NB4 (cell line): ENCODE data around the gene OPRM1.

Source experiments
- DNase-seq: peaks from one replicate; pipeline ENCODE4 v3.0.0; 2010; ENCODE audit warnings: low read depth
- H3K4me3 ChIP-seq: one replicate; pipeline ENCODE4 v1.5.1; 2011; ENCODE audit warnings: mild to moderate bottlenecking, low read depth, low read length, moderate library complexity
- MYC ChIP-seq: IDR thresholded peaks from 2 replicates; pipeline ENCODE4 v1.6.1; 2011; ENCODE audit warnings: low read depth, low read length
- POLR2A ChIP-seq: IDR thresholded peaks from 2 replicates; pipeline ENCODE4 v1.6.1; 2011; ENCODE audit warnings: mild to moderate bottlenecking; ENCODE audit not compliant: insufficient read length; ENCODE audit errors: extremely low read depth
- TF ChIP-seq, protein P1 (sequence below): IDR thresholded peaks from 2 replicates; pipeline ENCODE4 v1.6.1; 2011; ENCODE audit warnings: low read depth, low read length
- TF ChIP-seq, protein P2 (sequence below): IDR thresholded peaks from one replicate; pipeline ENCODE4 v1.5.1; 2012; ENCODE audit warnings: low read depth, low read length

The OPRM1 gene

DNA sequence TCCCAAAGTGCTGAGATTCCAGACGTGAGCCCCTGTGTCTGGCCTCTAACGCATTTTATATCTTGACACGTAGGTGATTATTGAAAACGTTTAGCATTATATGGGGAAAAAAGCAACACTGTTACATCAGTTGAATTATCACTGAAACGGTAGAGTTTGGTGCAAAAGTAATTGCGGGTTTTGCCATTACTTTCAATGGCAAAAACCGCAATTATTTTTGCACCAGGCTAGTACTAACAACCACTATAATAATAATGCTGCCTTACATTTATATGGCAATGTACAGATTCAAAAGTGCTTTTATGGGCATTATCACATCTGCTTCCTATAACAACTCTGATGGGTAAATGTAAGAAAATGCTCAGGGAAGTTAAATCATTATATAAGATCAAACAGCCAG, 57.3 kb downstream of the OPRM1 start:
- TF ChIP-seq, protein P1, sequence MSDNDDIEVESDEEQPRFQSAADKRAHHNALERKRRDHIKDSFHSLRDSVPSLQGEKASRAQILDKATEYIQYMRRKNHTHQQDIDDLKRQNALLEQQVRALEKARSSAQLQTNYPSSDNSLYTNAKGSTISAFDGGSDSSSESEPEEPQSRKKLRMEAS: no peak
- no peak for TF ChIP-seq MYC
- TF ChIP-seq, protein P2, sequence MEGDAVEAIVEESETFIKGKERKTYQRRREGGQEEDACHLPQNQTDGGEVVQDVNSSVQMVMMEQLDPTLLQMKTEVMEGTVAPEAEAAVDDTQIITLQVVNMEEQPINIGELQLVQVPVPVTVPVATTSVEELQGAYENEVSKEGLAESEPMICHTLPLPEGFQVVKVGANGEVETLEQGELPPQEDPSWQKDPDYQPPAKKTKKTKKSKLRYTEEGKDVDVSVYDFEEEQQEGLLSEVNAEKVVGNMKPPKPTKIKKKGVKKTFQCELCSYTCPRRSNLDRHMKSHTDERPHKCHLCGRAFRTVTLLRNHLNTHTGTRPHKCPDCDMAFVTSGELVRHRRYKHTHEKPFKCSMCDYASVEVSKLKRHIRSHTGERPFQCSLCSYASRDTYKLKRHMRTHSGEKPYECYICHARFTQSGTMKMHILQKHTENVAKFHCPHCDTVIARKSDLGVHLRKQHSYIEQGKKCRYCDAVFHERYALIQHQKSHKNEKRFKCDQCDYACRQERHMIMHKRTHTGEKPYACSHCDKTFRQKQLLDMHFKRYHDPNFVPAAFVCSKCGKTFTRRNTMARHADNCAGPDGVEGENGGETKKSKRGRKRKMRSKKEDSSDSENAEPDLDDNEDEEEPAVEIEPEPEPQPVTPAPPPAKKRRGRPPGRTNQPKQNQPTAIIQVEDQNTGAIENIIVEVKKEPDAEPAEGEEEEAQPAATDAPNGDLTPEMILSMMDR: no peak
- DNase-seq: no peak
- no peak overlapping the region for H3K4me3 ChIP-seq

DNA sequence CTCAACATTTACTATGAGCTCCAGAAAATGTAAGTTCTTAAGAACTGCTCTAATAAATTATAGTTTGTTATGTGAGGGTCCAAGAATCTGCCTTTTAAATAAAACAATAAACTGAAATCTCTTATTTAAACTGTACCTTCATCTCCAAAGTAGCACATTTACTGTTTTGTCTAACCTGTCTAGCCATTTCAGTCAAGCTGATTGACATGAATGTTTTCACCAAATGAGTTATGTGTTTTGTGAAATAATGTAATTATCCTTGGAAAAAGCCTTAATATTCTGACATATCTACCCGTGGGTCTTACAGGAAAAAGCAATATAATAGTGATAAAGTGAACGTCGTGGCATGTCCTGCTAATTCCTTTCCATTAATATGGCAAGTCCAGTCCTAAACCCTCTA, 57.8 kb downstream of the OPRM1 start:
- DNase-seq: no peak
- H3K4me3 ChIP-seq: no peak overlapping the region
- no peak for TF ChIP-seq POLR2A
- no peak for TF ChIP-seq MYC
- TF ChIP-seq, protein P2: no peak
- TF ChIP-seq, protein P1: no peak

DNA sequence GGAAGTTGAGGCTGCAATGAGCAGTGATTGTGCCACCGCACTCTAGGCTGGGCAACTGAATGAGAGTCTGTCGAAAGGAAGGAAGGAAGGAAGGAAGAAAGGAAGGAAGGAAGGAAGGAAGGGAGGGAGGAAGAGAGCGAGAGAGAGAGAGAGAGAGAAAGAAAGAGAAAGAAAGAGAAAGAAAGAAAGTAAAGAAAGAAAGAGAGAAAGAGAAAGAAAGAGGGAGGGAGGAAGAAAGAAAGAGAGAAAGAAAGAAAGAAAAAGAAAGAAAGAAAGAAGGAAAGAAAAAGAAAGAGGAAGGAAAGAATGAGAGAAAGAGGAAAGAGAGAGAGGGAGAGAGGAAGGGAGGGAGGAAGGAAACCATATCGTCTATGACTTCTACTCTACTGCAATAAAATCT, 60.2 kb downstream of the OPRM1 start:
- no peak overlapping the region for H3K4me3 ChIP-seq
- no peak for TF ChIP-seq POLR2A
- no peak for TF ChIP-seq MYC
- TF ChIP-seq, protein P1: no peak
- TF ChIP-seq, protein P2: no peak
- DNase-seq: no peak

- H3K4me3 ChIP-seq: no peak overlapping the region
- TF ChIP-seq, protein P1: no peak
- TF ChIP-seq MYC (no peak), POLR2A (no peak)
- TF ChIP-seq, protein P2: no peak
- DNase-seq: no peak
These were observed 67.2 kb downstream of the OPRM1 start for GRCh38 chr6:154106251-154106650.

- no peak for DNase-seq
- TF ChIP-seq MYC (no peak), POLR2A (no peak)
- TF ChIP-seq, protein P1: no peak
- TF ChIP-seq, protein P2: no peak
- H3K4me3 ChIP-seq: no peak overlapping the region
These were observed 72.0 kb downstream of the OPRM1 start for GRCh38 chr6:154111025-154111424.
